GM21367 (cell line): ENCODE data around the gene MYO18B.
"Not testable (repeated sequence)": the region's sequence is repeated elsewhere in the genome, so short reads cannot be mapped to it uniquely, and the experiment has no call there.

Experiments
- ATAC-seq: cut with Tn5 transposase; IDR thresholded peaks from one replicate; pipeline ENCODE4 v1.9.1; 2021; ENCODE audit not compliant: unreplicated experiment

The MYO18B gene

GRCh38 chr22:25741692-25742626 lies at the start of gene MYO18B:
Gene MYO18B (plus strand): TSS chr22:25742188. CDS start chr22:25761093, 18,905 bp downstream.
- ATAC-seq = no peak

- no peak for ATAC-seq
Observed at GRCh38 chr22:25692397-25693267, 49.4 kb upstream of the MYO18B start.

- ATAC-seq = no peak
Observed at GRCh38 chr22:25693268-25693565, 48.8 kb upstream of the MYO18B start.

- no peak for ATAC-seq
Observed at GRCh38 chr22:25694196-25694907, 47.6 kb upstream of the MYO18B start.

- no peak for ATAC-seq
Observed at GRCh38 chr22:25695146-25695545, 46.8 kb upstream of the MYO18B start.

GRCh38 chr22:25696763-25697162 lies 45.2 kb upstream of the MYO18B start:
- no peak for ATAC-seq

- no peak for ATAC-seq
Observed at GRCh38 chr22:25697181-25697664, 44.8 kb upstream of the MYO18B start.

- no peak for ATAC-seq
Observed at GRCh38 chr22:25697978-25698377, 44.0 kb upstream of the MYO18B start.

- no peak for ATAC-seq
Observed at GRCh38 chr22:25698461-25698860, 43.5 kb upstream of the MYO18B start.

- no peak for ATAC-seq
Observed at GRCh38 chr22:25698978-25699377, 43.0 kb upstream of the MYO18B start.

GRCh38 chr22:25701056-25701780 lies 40.8 kb upstream of the MYO18B start:
- ATAC-seq = no peak

- ATAC-seq = no peak
Observed at GRCh38 chr22:25702040-25702439, 39.9 kb upstream of the MYO18B start.

- ATAC-seq = no peak
Observed at GRCh38 chr22:25702571-25703167, 39.3 kb upstream of the MYO18B start.

- no peak for ATAC-seq
Observed at GRCh38 chr22:25704701-25705100, 37.3 kb upstream of the MYO18B start.

- ATAC-seq = no peak
Observed at GRCh38 chr22:25706197-25706596, 35.8 kb upstream of the MYO18B start.

- ATAC-seq = not testable (repeated sequence)
Observed at GRCh38 chr22:25708430-25708829, 33.6 kb upstream of the MYO18B start.

GRCh38 chr22:25709758-25710157 lies 32.2 kb upstream of the MYO18B start:
- no peak for ATAC-seq

GRCh38 chr22:25710501-25710900 lies 31.5 kb upstream of the MYO18B start:
- no peak for ATAC-seq

GRCh38 chr22:25711491-25711890 lies 30.5 kb upstream of the MYO18B start:
- ATAC-seq = no peak
